Stimulated activated CD8-positive, alpha-beta memory T cell treated with anti-CD3 and anti-CD28 coated beads, Interleukin-15, amount 100 ng/mL, for 24 hours (primary cell): ENCODE data around the gene ALOXE3.

Experiments
- DNase-seq: peaks from one replicate; pipeline ENCODE4 v3.0.0-alpha.2; 2020; ENCODE audit warnings: low read depth

The ALOXE3 gene

GRCh38 chr17:8142158-8142886 lies 24.0 kb upstream of the ALOXE3 start:
- no peak for DNase-seq

- no peak for DNase-seq
These were observed 23.4 kb upstream of the ALOXE3 start for GRCh38 chr17:8141741-8142140.

GRCh38 chr17:8141045-8141444 lies 22.7 kb upstream of the ALOXE3 start:
- no peak for DNase-seq

GRCh38 chr17:8140065-8141029 lies 22.0 kb upstream of the ALOXE3 start:
- DNase-seq: no peak

- peak; percentile 99 for DNase-seq
These were observed 20.5 kb upstream of the ALOXE3 start for GRCh38 chr17:8138672-8139371.

GRCh38 chr17:8138374-8138671 lies 20.0 kb upstream of the ALOXE3 start:
- no peak for DNase-seq

- DNase-seq: no peak
These were observed 19.5 kb upstream of the ALOXE3 start for GRCh38 chr17:8137645-8138373.

- no peak for DNase-seq
These were observed 15.6 kb upstream of the ALOXE3 start for GRCh38 chr17:8133941-8134340.

GRCh38 chr17:8133399-8133798 lies 15.1 kb upstream of the ALOXE3 start:
- no peak for DNase-seq

GRCh38 chr17:8131844-8132441 lies 13.6 kb upstream of the ALOXE3 start:
- no peak for DNase-seq

- DNase-seq: no peak
These were observed 9.9 kb upstream of the ALOXE3 start for GRCh38 chr17:8128125-8128784.

GRCh38 chr17:8126491-8127066 lies 8.3 kb upstream of the ALOXE3 start:
- no peak for DNase-seq

GRCh38 chr17:8125947-8126490 lies 7.7 kb upstream of the ALOXE3 start:
- no peak for DNase-seq

- peak; percentile 96 for DNase-seq
These were observed 7.0 kb upstream of the ALOXE3 start for GRCh38 chr17:8125154-8125946.

- DNase-seq: no peak
These were observed 6.2 kb upstream of the ALOXE3 start for GRCh38 chr17:8124350-8125153.

- no peak for DNase-seq
These were observed 5.5 kb upstream of the ALOXE3 start, which contains the start of gene HES7 for GRCh38 chr17:8123695-8124349. TSS of gene HES7 (minus strand) at chr17:8124106. CDS start at chr17:8124084, 22 bp downstream.

- no peak for DNase-seq
These were observed 4.8 kb upstream of the ALOXE3 start for GRCh38 chr17:8122924-8123694.
